ENCODE measurements around the gene PRLR. TPM values are rescaled to one million over a fixed set of nuclear protein-coding genes. Genes with fewer than 3 reads are reported as not detected.

PRLR gene
- total RNA-seq, 4 donors from 2014 or later = 15.8 to 80.6 (median 48.0) TPM

DNA sequence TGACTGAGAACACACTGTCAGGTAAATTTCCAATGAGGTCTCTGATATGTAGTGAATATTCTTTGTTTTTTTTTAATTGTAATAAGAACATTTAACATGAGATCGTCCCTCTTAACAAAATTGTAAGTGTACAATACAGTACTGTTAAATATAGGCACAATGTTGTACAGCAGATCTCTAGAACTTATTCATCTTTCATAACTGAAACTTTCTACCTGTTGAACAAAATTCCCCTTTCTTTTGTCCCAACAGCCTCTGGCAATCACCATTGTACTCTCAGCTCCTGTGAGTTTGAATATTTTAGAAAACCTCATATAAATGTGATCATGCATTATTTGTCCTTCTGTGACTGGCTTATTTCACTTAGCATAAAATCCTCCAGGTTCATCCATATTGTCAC is 10.6 kb upstream of the PRLR start:
- no peak for DNase-seq
- no peak overlapping the region for H3K4me3 ChIP-seq
- no peak for TF ChIP-seq POLR2A (IDR thresholded peaks at IDR 0.05)
- TF ChIP-seq, protein P1, sequence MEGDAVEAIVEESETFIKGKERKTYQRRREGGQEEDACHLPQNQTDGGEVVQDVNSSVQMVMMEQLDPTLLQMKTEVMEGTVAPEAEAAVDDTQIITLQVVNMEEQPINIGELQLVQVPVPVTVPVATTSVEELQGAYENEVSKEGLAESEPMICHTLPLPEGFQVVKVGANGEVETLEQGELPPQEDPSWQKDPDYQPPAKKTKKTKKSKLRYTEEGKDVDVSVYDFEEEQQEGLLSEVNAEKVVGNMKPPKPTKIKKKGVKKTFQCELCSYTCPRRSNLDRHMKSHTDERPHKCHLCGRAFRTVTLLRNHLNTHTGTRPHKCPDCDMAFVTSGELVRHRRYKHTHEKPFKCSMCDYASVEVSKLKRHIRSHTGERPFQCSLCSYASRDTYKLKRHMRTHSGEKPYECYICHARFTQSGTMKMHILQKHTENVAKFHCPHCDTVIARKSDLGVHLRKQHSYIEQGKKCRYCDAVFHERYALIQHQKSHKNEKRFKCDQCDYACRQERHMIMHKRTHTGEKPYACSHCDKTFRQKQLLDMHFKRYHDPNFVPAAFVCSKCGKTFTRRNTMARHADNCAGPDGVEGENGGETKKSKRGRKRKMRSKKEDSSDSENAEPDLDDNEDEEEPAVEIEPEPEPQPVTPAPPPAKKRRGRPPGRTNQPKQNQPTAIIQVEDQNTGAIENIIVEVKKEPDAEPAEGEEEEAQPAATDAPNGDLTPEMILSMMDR (IDR thresholded peaks at IDR 0.05) = no peak
- intact Hi-C loops (cut with DNase I; ENCODE audit: low total_unique reads) = no loop called here
- no peaks in the 10 kb centered on the region for H3K9me3 ChIP-seq
- no peaks in the 10 kb centered on the region for H3K36me3 ChIP-seq
- H3K27ac ChIP-seq = no peak overlapping the region
- H3K4me1 ChIP-seq = no peaks in the 10 kb centered on the region
- H3K27me3 ChIP-seq = no peaks in the 10 kb centered on the region

DNA sequence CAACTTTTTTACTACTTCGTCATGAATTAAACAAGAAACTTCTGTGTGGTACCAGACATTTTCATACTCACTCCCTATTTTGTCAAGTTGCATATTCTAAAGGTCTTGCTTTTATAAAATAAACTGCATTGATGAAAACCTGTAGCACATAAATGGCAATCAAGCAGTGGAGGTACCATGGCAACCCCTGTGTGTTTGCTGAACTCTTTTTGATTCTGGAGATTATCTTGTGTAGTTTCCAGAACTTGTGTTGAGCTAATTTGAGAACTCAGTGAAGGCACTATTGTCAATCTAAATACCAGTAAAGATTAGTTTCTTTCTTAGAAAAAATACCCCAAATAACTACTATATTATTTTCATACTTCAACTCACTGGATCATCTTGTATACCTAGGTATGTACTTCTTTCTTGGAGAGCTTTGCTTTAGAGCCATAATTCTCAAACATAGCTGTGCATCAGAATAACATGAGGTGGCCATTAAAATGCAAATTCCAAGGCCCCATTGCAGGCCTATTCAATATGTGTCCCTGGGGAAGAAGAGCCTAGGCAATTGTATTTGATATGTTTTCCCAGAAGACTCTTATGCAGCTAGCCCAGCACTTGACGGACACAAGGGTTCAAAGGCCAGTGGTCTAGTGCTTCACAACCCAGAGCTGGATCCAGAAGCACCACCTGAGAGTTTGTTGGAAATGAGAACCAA is 9.8 kb upstream of the PRLR start:
- Histone ChIP-seq H3K27me3 (no peaks in the 10 kb centered on the region), H3K9me3 (no peaks in the 10 kb centered on the region), H3K36me3 (no peaks in the 10 kb centered on the region), H3K4me1 (no peaks in the 10 kb centered on the region), H3K27ac (no peak overlapping the region), H3K4me3 (no peak overlapping the region)
- intact Hi-C loops (cut with DNase I; ENCODE audit: low total_unique reads) = no loop called here
- TF ChIP-seq, protein P1 (IDR thresholded peaks at IDR 0.05) = no peak
- DNase-seq = no peak

- no peak for DNase-seq
- TF ChIP-seq POLR2A (IDR thresholded peaks at IDR 0.05) = no peak
- TF ChIP-seq, protein P1 (IDR thresholded peaks at IDR 0.05) = no peak
- no peak overlapping the region for H3K27ac ChIP-seq
- H3K36me3 ChIP-seq = no peaks in the 10 kb centered on the region
- no peaks in the 10 kb centered on the region for H3K4me1 ChIP-seq
- no peak overlapping the region for H3K4me3 ChIP-seq
- no peaks in the 10 kb centered on the region for H3K27me3 ChIP-seq
- H3K9me3 ChIP-seq = no peaks in the 10 kb centered on the region
- intact Hi-C loops (cut with DNase I; ENCODE audit: low total_unique reads) = no loop called here
Measured at GRCh38 chr5:35239476-35239875, 9.2 kb upstream of the PRLR start.

DNA sequence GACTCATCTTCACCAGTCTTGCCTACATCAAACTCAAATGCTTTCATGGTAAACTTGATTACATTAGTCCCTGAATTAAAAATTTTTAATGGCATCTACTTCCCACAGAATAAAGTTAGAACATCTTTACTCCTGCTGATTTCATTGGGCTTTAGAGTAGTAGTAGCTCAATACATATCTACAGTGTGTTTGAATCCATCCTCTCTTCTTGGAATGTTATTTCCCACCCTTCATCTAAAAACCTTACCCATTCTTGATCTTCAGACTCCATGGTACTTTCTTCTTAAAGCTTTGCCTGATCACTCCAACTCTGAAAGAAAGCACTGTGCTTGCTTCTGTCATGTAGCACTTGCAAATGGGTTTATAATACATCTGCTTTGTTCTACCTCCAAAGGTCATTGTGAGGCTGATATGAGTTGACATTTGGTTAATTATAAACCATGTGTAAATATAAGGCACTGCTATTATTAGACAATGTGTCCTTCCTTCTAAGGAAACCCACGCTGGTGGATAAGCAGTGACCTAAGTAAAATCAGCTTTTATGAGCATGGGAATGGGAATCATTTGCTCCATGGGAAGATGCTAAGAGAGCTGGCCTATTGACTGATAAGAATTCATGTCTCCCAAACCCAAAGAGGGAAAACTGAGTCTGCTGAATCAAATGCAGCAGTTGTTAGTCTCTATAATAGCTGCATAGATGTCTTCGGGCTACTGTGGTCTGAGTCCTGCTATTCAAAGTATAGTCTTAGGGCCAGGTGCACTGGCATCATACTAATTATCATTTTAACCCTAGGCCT is 7.5 kb upstream of the PRLR start:
- no peaks in the 10 kb centered on the region for H3K9me3 ChIP-seq
- intact Hi-C loops (cut with DNase I; ENCODE audit: low total_unique reads) = no loop called here
- no peak overlapping the region for H3K27ac ChIP-seq
- no peak overlapping the region for H3K4me3 ChIP-seq
- no peaks in the 10 kb centered on the region for H3K4me1 ChIP-seq
- no peak for DNase-seq
- TF ChIP-seq POLR2A (IDR thresholded peaks at IDR 0.05) = no peak
- TF ChIP-seq, protein P1 (IDR thresholded peaks at IDR 0.05) = no peak
- H3K36me3 ChIP-seq = no peaks in the 10 kb centered on the region
- no peaks in the 10 kb centered on the region for H3K27me3 ChIP-seq

- TF ChIP-seq POLR2A (IDR thresholded peaks at IDR 0.05) = no peak
- TF ChIP-seq, protein P1 (IDR thresholded peaks at IDR 0.05) = no peak
- Histone ChIP-seq H3K4me3 (no peak overlapping the region), H3K36me3 (no peaks in the 10 kb centered on the region), H3K4me1 (no peaks in the 10 kb centered on the region), H3K27me3 (no peaks in the 10 kb centered on the region), H3K9me3 (no peaks in the 10 kb centered on the region), H3K27ac (no peak overlapping the region)
- intact Hi-C loops (cut with DNase I; ENCODE audit: low total_unique reads) = no loop called here
- DNase-seq = no peak
Measured at GRCh38 chr5:35236770-35237169, 6.5 kb upstream of the PRLR start.

All from uterus (tissue), 4 donors.